GM18873 (cell line): Measurements from ENCODE around the gene NDUFAF7.
"Not testable (repeated sequence)": the region's sequence is repeated elsewhere in the genome, so short reads cannot be mapped to it uniquely, and the experiment has no call there.

Experiments used
- ATAC-seq: cut with Tn5 transposase; IDR thresholded peaks from one replicate; pipeline ENCODE4 v1.9.1; 2021; ENCODE audit warnings: mild to moderate bottlenecking, moderate library complexity, moderate number of reproducible peaks; ENCODE audit not compliant: unreplicated experiment, low FRiP score

Gene NDUFAF7, protein sequence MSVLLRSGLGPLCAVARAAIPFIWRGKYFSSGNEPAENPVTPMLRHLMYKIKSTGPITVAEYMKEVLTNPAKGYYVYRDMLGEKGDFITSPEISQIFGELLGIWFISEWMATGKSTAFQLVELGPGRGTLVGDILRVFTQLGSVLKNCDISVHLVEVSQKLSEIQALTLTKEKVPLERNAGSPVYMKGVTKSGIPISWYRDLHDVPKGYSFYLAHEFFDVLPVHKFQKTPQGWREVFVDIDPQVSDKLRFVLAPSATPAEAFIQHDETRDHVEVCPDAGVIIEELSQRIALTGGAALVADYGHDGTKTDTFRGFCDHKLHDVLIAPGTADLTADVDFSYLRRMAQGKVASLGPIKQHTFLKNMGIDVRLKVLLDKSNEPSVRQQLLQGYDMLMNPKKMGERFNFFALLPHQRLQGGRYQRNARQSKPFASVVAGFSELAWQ

DNA sequence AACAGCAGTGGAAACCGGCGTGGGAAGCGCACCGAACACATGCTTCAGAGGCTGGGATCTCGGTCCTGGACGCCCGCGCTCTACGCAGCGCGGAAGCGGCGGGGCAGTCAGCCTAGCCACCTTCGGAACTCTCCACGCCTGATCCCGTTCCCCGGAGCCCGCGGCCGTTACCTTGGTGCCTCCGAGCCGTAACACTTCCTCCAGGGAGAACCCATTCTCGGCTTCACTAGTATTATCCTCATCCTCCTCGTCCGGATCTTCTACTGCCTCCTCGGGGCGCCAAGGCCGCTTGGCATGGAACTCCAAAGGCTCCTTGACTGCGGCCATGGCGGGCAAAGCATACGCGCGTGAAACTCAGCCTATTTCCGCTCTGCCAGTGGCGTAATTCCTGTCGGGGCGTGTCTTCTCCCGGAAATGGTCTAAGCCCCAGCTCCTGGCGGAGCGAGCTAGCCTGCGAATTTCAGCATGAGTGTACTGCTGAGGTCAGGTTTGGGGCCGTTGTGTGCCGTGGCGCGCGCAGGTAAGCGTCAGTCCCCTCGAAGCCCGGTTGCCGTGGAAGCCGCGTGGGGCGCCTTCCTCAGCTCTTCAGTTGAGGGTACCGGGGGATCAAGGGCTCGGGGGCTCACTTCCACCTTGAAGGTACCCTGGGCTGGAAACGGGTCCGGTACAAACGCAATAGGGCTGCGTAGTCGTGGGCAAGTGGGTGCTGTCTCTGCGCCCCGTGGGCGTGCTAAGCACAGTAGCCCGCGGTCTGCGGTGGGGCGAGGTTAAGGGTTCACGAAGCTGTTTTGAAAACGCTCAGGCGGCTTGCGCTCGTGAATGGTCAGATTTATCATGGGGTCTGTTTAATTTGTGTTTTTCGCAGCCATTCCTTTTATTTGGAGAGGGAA lies at the start of gene NDUFAF7, which contains the start of gene CEBPZ:
Gene NDUFAF7 (plus strand): TSS at position 418 of the 890 bp plus-strand sequence. CDS start 48 bp downstream, at position 466.
Gene CEBPZ (minus strand): TSS at position 356 of the 890 bp plus-strand sequence. CDS start 29 bp downstream, at position 327.
- peak; percentile 89 for ATAC-seq

DNA sequence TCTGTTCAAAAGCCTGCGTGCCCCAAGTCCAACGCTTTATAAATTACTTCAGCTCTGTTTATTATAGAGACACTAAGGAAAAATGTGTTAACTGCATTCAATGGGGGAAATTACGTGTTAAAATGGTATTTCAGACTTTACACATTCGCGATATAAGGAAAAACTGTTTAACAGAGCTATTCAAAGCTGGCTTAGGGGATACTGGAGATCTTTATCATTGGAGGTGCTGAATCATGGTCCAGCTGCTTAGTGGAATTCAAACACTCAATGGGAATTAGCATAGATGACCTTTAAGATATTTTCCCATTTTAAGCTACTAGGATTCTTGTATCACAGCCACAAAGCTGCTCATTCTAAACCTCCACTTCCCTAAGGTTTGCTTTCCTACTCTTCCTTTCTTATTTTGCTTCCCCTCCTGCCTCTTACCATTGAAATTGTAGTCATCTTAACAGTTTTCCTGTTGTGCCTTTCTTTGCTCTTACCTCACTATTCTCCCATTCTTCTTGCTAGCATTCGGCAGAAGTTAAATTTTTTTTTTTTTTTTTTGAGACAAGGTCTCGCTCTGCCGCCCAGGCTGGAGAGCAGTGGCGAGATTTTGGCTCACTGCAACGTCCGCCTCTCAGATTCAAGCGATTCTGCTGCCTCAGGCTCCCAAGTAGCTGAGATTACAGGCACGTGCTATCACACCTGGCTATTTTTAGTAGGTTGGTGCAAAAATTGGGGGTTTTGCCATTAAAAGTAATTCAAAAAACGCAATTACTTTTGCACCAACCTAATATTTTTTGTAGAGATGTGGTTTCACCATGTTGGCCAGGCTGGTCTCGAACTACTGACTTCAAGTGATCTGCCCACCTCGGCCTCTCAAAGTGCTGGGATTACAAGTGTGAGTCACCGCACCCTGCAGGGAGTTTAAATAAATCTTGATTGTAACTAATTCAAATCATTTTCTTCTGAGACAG lies 49.5 kb upstream of the NDUFAF7 start:
- ATAC-seq = no peak

DNA sequence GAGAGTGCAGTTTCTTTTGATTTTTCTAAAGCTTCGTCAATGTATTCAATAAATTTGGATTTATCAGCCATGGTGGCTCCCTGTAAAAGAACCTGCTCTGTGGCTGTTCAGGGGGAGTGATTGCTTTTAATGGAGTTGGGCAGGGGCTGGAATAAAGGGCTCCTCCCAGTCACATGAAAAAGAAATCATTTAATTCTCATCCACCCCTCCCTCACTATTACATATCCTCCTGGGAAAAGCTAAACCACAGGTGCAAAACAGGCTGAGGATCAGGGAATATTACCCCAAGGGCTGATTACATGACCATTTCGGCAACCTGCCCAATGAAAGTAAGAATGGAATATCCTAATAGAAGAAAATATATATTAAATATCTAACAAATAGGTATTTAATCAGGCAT lies 42.9 kb upstream of the NDUFAF7 start, which contains the start of gene SULT6B1:
Gene SULT6B1 (minus strand): TSS at position 101 of the 400 bp plus-strand sequence. CDS start 30 bp downstream, at position 71.
- no peak for ATAC-seq

DNA sequence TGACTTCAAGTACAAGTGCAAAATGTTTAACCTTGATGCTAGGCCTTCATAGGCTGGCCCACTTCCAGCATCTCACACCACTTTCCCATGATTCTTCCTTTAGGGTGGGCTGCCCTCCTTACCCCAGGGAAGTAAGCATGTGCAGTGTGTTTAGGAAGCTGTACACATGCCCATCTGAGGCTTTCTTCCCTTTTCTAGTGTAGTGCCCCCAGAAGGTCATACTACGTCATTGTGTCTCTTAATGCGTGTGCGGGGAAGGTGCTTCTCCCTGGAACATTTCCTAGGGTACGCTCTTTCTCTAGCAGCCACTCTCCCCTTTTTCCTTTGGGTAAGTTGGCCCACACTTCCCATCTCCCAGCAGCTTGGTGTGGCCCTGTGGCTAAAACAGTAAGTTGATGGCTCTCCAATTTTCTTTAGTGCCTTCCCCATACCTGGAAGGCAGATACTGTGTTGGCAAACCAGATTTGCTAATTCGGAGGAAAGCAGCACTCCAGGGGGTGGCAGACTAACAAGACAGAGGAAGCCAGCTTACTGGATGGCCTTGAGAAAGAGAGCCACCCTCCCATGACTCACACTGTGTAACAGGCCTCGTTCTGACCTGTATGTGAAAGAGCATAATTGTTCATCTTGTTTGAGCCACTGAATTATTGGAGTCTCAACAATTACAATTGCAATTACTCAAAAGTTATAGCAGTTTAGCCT lies 41.9 kb upstream of the NDUFAF7 start:
- ATAC-seq = no peak

DNA sequence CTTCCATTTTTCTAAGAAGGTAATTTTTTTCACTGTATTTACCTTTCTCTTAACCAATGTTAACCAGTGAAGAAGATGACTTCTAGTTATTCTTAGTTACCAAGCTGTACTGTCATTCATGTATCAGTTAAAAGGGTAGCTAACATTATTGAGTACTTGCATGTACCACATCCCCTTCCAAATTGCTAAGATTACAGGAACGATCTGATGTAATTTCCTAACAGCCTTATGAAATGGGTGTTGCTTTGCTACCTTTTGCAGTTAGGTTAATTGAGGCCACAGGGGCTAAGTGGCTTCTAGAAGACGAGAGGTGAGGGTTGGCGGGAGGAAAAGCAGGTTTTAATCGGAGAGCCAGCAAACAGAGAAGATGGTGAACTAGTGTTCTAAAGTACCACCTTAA lies 41.2 kb upstream of the NDUFAF7 start:
- ATAC-seq = no peak

DNA sequence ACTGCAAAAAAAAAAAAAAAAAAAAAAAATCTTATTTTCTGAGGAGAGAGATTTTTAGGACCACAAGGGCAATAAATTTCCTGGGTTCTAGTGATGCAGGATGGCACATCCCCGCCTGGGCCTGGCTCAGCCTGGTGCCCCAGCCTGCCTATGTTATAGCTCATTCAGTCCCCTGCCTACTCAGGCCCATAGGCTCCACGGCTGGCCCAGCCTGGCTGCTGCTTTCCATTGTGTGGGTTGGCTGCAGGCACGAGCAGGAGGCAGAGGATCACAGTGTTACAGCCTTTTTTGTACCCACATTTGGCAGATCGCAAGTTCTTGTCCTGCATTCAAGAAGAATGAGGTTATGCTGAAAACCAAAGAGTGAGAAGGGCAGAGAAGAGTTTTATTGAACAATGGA lies 40.2 kb upstream of the NDUFAF7 start:
- no peak for ATAC-seq

DNA sequence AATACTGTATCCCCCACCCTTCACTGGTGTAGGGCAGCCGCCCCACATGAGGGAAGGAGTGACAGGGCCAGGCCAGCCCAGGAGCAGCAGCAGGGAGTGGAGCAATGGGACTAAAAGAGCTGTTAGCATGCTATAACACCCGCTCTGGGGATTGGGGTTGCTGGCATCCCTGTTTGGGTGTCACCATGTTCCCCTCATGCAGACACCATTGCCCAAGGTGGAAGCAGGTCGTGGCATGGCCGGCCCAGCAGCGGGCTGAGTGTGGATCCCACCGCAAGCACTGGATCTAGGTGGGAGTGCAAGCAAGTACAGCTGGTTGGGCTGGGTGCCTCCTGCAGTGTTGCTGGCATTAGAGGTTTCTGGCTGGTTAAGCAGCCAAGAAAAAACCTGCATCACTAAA lies 39.7 kb upstream of the NDUFAF7 start:
- no peak for ATAC-seq

DNA sequence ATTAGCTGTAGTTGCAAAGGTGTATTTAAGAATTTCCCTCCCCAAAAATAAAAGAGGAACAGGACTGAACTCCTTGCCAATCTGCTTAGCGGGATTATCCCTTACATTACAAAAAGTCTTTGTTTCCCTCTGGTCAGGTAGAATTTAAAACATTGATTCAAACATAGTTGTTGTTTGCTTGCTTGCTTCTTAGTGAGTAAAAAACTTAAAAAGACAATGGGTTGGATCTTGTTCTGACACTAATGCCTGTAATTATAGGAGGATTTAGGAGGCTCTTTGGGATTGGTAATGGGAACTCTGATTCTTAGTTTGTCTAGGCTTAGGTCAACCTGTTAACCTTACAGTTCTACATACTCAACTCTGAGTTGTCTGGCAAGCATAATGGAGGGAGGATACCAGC lies 38.9 kb upstream of the NDUFAF7 start:
- ATAC-seq = no peak

DNA sequence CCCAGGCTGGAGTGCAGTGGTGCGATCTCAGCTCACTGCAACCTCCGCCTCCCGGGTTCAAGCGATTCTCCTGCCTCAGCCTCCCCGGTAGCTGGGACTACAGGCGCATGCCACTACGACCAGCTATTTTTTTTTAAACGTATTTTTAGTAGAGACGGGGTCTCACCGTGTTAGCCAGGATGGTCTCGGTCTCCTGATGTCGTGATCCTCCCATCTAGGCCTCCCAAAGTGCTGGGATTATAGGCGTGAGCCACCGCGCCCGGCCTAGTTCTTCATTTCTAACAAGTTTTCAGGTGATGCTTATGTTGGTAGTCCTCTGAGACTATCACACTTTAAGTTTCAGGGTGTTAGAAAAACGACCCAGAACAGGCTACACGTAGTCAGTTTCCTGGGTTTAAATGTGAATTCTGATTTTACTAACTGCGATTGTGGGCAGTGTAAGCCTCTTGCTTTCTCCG lies 35.6 kb upstream of the NDUFAF7 start:
- not testable (repeated sequence) for ATAC-seq

DNA sequence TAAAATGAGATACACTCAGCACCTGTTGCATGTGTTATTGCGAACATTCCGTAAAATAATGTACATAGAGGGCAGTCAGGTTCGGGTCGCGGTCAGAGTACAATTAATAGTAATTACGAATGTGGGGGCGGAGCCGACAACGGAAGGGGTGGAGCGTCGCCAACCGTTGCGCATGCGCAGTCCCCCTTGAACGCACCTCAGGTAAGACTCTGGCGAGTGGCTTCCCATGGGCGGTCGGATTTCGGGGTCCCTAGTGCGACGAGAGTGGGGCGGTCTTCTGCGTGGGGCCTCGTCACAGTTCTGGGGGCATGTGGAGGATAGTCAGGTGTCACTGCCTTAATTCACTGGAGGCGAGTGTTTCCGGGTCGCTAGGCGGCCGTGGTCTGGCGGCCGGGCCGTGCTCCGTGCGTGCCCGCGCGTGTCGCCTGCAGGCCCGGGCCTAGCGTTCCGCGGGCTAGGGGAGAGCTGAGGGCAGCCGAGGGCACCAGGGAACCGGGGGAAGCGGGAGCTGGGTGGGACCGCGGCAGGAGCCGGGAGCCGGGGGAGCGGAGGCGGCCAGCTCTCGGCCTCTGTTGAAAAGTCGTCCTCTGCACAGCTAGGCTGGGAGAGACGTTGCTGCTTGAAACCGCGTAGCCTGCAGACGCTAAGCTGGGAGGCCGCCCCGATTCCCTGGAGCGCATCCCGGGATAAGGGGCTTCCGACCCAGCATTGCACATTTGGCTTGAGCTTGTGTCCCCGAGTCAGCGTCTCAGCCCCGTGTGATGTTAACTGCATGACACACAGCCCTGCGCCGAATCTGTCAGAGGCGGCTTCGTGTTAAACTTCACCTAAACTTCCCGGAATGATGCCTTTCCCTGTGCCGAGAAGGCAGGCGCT lies 34.9 kb upstream of the NDUFAF7 start, which contains the start of gene CEBPZOS:
Gene CEBPZOS (plus strand): TSS at position 177 of the 876 bp plus-strand sequence. CDS start 3,209 bp downstream, outside the sequence.
- ATAC-seq = peak; percentile 56

DNA sequence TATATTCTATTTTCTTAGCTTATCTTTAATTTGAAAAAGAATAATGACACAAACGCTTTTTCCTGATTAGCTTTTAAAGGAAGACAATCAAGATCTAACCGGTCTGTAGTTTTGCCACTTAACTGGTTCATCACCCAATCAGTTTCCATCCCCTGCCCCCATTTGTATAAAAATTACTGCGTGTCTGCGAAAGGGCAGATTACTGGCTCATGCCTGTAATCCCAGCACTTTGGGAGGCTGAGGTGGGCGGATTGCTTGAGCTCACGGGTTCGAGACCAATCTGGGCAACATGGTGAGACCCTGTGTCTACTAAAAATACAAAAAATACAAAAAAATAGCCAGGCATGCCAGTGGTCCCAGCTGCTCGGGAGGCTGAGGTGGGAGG lies 32.8 kb upstream of the NDUFAF7 start:
- ATAC-seq = no peak

DNA sequence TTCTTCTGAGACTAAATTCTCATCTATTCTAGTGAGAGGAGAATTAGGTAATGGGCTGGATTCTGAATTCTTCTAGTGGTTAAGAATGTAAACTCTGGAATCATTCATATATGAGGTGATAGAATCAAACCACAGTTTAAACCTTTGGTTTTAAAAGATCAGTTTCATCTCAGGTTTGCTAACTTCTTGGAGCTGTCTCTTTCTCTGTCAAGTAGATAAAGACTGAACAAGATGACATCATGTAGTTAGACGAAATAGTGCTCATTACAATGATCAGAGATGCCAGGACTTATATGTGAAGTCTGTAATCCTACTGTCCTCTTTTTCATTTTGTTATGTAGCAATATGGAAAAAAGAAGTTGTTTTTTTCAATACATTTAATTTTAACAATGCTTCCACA lies 30.2 kb upstream of the NDUFAF7 start:
- no peak for ATAC-seq

DNA sequence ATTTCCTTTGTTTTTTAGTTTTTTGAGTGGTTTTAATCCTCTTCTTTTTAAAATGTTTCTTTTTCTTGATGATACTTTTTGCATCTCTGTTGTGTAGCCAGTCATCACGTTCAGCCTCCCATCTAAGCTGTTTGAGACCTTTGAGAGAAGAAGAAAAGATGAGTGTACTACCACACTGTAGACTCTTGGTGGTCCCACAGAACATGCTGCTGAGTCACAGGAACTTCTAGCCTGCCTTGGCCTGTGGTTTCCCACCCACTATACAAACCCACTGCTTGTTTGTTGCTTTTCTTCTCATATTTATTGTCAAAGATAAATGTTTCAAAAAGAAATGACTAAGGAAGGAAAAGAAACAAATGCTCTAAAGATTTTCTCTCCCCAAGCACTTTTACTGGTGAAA lies 29.7 kb upstream of the NDUFAF7 start:
- ATAC-seq = no peak

DNA sequence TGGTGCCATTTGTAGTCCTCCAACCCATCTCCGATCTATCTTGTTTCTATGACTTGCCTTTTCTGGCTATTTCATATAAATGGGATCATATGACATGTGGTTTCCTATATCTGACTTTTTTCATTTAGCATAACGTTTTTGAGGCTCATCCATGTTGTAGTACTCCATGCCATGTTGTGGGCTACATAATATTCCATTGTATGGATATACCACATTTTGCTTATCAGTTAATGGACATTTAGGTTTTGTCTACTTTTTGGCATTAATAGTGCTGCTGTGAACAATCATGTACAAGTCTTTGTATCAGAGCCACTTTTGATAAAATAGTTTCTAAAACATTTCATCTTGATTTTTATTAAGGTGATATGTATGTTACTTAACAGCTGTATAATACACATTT lies 27.8 kb upstream of the NDUFAF7 start:
- no peak for ATAC-seq

DNA sequence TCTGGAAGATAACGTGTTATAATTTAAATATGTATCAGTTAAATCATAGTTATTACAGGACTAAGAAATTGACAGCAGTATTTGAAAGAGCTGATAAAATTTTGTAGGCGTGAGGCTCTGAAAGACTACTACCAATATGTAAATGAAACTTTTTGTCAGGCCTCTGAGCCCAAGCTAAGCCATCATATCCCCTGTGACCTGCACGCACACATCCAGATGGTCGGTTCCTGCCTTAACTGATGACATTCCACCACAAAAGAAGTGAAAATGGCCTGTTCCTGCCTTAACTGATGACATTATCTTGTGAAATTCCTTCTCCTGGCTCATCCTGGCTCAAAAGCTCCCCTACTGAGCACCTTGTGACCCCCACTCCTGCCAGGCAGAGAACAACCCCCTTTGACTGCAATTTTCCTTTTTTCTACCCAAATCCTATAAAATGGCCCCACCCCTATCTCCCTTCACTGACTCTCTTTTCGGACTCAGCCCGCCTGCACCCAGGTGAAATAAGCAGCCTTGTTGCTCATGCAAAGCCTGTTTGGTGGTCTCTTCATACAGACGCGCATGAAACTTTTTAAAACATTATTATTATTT lies 26.3 kb upstream of the NDUFAF7 start:
- not testable (repeated sequence) for ATAC-seq

DNA sequence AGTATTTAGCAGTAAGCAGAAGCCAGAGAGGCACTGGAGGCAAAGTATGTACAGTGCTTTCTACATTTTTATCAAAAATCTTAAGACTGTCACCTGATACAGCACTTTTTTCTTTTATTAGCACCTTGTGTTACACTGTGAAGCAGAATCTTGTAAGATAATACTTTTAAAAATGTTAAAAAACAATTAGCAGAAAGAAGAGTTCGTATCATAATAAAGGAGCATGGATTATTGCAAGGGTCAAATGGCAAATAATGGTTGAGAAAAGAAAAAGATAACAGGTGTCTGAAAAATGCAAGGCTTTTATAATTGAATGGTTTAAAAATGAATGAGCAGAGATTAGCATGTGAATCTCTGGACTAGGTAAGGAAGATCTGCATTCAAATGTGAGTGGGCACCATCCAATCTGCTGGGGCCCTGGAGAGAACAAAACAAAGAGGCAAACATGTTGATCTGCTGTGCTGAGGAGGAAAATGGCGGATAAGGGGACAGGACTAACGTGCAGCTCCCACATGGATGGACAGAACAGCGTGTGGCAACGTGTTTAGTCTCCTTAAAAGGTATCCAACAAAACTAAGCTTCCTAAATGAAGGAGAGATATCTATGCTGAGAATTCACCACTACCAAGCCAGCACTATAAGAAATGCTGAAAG lies 25.6 kb upstream of the NDUFAF7 start:
- no peak for ATAC-seq

DNA sequence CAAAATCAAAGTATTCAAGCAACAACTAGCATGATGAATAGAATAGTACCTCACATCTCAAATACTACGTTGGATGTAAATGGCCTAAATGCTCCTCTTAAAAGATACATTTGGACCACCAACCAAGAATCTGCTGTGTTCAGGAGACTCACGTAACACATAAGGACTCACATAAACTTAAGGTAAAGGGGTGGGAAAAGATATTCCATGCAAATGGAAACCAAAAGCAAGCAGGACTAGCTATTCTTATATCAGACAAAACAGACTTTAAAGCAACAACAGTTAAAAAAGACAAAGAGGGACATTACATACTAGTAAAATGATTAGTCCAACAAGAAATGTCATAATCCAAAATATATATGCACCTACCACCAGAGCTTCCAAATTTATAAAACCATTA lies 24.7 kb upstream of the NDUFAF7 start:
- ATAC-seq = not testable (repeated sequence)
